ENCODE results near the gene MARCHF7.
A peak's percentile ranks its signal among the peaks of the same experiment; 100 is the strongest.
"Not testable (repeated sequence)": the region's sequence is repeated elsewhere in the genome, so short reads cannot be mapped to it uniquely, and the experiment has no call there.

The MARCHF7 gene, protein sequence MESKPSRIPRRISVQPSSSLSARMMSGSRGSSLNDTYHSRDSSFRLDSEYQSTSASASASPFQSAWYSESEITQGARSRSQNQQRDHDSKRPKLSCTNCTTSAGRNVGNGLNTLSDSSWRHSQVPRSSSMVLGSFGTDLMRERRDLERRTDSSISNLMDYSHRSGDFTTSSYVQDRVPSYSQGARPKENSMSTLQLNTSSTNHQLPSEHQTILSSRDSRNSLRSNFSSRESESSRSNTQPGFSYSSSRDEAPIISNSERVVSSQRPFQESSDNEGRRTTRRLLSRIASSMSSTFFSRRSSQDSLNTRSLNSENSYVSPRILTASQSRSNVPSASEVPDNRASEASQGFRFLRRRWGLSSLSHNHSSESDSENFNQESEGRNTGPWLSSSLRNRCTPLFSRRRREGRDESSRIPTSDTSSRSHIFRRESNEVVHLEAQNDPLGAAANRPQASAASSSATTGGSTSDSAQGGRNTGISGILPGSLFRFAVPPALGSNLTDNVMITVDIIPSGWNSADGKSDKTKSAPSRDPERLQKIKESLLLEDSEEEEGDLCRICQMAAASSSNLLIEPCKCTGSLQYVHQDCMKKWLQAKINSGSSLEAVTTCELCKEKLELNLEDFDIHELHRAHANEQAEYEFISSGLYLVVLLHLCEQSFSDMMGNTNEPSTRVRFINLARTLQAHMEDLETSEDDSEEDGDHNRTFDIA

DNA sequence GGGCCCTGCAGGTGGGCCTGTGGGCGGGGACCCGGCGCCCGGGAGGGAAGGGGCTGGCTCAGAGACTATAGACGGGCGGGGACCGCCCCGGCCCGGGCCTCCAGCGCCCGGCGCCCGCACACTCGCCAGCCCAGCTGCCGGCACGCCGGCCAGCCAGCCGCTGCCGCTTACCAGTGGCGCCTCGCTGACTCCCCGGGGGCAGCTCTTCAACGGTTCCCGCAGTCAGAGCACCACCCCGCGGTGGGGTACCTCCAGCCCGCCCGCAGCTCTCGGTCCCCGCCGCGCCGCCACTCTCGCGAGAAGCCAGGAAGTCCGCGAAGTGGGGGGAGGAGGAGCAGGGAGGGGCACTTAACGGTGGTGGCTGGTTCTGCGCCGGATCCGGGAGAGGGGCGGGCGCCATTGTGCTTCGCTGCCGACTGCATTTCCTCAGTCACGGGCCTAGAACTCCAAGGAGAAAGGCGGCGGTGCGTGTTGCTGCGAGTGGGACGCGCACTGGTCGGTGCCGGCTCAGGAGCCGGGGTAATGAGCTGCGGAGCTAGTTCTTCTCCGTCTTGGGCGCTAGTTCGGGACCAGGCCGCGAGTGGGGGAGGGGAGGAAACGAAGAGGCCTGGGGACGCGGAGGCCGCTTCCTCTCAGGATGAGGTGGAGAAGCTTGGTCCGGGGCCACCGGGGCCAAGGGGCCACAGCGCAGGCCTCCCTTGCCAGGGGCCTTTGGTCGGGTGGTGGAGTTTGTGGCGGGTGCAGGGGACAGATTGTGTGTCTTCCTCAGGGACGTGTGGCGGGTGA lies at the start of gene MARCHF7:
Gene MARCHF7 (plus strand): TSS at position 364 of the 786 bp plus-strand sequence. CDS start 16,517 bp downstream, outside the sequence.
- DNase-seq, result peak; percentile 94

DNA sequence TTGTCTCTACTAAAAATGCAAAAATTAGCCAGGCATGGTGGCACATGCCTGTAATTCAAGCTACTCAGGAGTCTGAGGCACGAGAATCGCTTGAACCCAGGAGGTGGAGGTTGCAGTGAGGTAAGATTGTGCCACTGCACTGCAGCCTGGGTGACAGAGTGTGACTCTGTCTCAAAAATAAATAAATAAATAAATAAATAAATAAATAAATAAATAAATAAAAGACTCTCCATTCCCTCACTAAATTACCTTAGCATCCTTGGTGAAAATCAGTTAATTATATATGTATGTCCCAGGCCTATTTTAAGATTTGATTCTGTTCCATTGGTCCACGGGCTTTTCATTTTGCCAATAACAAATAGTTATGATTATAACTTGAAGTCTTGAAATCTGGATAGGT lies 44.9 kb upstream of the MARCHF7 start:
- DNase-seq, result not testable (repeated sequence)

DNA sequence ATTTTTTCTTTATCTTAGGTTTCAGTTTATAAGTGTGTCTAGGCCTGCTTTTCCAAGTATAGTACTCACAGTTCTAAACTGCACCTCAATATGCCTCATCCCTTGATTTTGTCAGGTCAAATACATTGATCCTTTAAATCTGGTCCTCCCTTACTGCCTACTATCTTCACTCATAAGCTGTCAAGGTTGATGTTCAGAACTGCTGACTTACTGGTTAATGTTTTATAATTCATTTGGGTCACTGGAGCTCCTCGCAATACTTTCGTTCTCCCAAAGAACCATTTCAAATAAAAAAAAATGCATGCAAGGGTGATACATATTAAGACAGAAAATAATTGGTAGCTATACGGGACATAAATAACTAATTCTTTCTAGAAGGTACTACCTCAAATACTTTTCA lies 41.3 kb upstream of the MARCHF7 start:
- no peak for DNase-seq

DNA sequence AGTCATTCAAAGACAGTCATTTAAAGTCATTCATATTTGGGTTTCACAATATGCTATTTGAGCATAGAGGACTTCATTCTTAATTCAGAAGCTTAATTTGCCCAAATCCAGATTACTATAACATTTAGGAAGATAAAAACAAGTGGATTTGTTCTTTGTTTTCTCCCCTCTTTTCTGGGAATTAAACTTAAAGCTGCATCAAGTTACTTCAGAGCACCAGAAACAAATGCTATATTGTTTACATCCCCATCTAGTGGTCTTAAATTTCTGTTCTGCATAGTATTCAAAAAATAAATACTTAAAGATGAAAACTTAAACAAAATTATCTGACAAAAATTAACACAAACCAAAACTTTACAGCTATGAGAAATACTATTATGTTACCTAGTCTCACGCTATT lies 34.7 kb upstream of the MARCHF7 start:
- no peak for DNase-seq

DNA sequence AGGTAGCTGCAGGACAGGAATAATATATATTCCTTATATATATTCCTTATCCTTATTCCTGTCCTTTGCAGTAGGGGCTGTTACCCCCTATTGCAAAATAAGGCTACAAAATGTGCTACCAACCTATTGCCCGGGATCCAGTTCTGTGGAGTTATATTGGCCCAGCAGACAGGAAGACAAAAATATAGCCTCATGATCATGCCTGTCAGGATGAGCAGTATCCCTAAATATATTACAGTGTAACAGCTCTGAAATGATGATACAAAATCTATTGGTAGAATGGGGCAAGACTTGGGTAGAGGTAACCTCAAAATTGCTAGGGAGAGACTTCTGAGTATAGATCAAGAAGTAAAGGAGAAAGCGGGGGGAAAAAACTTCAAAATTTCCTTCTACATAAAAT lies 31.6 kb upstream of the MARCHF7 start:
- DNase-seq, result no peak

DNA sequence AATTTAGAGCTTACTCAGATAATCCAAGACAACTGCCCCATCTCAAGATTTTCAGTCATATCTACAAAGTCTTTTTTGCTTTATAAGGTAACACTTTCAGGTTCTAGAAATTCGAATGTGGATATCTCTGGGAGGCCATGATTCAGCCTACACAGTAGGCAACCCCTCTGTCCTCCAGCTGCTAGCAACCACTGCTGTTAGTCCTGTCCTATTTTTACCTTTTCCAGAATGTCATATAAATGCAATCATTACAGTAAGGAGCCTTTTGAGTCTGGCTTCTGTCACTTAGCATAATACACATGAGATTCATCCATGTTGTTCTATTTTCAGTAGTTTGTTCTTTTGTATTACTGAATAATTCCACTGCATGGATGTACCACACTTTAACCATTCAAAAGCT lies 28.5 kb upstream of the MARCHF7 start:
- DNase-seq, result no peak

DNA sequence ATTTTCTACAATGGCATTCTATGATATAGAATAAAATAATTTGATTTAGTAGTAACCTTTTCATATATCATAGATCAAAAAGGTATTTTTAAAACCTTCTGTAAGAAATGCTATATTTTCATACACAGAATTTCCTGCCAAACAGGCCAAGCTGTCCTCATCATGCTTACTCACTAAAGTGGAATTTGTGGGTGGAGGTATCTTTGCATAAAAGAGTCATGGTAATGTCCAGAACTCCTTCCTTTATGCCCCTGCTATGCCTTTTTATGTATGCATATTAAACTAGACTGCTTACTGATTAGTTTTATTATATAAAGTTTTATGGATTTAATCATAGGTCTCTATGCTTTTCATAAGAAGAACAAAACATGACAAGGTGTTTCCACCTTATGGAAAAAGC lies 27.5 kb upstream of the MARCHF7 start:
- DNase-seq, result no peak

DNA sequence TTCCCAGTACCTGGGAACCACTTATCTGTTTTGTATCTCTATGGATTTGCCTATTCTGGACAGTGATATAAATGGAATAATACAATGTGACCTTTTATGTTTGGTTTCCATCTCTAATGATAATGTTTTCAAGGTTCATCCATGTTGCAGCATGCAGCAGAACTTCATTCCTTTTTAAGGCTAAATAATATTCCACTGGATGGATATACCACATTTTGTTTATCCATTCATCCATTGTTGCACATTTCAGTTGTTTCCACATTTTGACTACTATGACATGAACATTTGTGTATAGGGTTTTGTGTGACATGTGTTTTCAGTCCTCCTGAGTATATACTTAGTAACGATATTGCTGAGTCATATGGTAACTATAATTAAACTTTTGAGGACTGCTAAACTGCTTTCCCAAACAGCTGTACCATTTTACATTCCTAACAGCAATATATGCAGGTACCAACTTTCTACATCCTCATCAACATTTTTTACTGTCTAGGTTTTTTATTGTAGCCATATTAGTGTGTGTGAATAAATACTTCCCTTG lies 17.7 kb upstream of the MARCHF7 start:
- no peak for DNase-seq

DNA sequence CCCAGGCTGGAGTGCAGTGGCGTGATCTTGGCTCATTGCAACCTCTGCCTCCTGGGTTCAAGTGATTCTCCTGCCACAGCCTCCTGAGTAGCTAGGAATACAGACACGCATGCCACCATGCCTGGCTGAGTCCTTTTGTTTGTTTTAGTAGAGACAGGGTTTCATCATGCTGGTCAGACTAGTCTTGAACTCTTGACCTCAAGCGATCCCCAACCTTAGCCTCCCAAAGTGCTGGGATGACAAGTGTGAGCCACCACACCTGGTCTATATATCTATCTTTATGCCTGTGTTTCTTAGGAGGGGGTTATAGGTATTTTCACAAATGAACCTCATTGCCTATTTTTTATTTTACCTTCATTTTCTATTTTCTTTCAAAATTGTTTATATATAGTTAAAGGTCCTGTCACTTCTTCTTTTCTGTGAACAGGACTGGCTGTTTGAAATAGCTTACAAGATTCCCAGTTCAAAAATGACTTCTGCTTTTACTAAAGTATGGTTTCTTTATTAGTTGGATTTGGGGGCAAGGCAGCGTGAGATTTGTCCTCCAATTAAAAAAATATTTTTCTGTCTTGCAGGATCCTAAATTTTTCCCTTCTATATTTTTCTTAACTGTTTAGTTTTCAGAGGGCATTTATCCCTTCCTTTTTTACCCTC lies 16.4 kb upstream of the MARCHF7 start:
- no peak for DNase-seq

DNA sequence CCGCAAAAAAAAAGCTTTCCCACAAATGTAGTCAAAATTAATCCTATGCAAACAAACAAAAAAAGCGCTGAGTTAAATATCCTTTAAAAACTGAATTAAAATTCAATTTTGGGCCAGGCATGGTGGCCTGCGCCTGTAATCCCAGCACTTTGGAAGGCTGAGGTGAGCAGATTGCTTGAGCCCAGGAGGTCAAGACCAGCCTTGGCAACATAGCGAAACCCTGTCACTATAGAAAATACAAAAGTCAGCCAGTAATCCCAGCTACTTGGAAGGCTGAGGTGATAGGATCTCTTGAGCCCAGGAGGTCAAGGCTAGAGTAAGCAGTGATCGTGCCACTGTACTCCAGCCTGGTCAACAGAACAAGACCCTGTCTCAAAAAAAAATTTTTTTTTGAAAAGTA lies 8.8 kb upstream of the MARCHF7 start:
- DNase-seq, result no peak

DNA sequence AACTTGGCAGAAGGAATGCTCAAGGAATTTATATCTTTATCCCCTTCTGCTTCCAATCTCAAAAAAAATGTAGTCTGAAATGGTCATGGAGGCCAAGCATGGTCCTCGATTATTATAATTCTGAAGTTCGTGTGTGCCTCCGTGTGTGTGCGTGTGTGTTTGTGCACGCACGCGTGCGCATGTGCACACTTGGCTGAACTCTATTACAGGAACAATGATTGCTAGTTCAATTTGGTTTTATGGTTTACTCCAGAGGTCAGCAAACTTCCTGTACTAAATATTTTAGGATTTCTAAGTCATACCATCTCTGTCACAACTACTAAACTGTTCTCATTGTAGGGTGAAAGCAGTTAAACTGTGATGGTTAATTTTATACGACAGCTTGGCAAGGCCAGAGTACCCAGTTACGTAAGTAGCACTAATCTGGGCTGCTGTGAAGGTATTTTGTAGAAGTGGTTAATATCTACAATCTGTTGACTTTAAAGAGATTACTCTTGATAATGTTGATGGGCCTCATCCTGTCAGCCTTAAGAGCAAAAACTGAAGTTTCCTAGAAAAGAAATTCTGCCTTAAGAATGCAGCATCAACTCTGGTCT lies 5.8 kb upstream of the MARCHF7 start:
- DNase-seq, result no peak

DNA sequence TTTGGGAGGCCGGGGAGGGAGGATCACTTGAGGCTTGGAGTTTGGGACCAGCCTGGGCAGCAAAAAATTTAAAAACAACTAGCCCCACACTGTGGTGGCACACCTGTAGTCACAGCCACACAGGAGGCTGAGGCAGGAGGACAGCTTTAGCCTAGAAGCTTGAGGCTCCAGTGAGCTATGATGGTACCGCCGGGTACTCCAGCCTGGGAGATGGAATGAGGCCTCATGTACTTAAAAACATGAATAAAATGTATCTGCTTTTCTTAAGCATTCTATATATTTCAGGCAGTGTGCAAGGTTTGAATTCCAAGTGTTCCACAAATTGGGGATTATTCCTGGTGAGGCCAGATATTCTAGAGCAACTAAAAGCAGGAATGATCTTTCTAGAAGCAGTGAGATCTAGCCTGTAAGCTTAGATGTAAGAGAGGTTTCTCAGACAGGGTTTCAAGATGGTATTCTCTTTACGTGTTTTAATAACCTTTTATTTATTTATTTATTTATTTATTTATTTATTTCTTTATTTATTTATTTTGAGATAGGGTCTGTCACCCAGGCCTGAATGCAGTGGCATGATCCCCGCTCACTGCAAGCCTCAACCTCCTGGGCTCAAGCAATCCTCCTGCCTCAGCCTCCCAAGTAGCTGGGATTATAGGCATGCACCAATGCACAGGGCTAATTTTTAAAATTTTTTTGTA lies 4.1 kb upstream of the MARCHF7 start:
- no peak for DNase-seq

DNA sequence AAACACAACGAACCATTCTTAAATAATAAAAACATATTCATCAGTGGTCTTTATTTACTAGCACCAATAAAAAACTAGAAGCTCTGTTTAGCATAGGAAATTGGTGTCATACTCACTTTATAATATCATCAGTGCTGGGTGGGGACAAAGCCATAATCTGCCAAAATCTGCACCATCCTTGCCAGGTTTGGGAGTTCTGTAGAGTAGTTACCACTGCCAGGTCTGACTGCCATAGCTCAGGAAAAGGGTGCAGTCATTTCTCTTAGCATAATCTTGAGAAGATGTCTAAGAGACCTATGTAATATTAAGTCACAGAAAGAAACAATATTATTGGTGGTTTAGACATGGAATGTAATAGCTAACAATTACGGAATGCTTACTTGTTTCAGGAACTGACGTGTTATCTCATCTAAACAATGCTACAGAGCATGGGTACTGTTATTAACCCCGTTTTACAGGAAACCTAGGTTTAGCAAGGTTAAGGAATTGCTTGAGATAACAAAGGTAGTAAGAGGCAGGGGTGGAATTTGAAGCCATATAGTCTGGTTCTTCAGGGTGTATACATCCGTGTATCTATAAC lies 1.6 kb upstream of the MARCHF7 start:
- no peak for DNase-seq

DNA sequence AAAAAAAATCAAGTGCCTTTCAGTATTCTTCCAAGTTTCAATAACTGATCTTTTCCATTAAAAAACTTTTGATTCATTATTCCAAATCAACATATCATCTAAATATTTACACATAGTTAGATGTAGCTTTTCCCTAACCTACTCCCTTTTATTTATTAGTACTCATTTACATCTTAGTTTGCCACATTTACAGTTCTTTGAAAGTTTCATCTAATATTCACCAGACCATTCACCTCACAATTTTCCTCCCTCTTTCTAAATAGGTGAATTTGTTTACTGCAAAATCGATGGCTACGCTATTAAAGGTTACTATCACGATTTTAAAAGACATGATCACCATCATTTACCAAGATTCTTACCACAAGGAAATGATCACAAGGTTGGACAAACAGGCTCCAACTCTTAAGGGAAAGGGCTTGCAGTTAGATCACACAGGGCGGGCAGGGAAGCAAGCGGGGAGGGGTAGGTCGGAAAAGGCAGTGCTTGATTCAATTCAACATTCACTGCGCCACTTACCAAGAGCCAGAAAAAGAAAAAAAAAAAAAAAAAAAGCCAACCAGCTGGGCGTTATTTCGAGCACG lies 654 bp upstream of the MARCHF7 start:
- DNase-seq, result no peak

DNA sequence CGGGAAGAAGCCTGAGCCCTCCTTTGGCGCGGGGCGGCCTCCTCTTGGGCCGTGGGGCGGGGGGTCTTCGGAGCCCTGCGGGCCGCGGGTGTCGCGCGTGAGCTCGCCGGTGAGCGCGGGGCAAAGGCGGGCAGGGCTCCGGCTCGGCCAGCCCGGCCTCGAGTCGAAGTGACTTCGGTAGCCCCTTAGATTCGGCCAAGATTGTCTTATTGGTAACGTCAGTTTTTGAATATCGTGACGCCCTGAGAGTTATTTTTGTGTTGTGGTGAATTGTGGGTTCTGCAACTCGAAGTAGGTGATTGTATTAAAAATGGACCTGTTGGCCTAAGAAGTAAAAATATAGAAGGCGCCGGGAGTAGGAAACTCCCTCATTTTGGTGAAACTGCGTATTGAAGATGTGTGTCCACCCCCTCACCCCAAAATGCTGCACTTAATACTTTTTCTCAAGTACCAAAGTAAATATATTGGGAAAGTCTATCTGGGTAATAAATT lies 669 bp downstream of the MARCHF7 start:
- peak; percentile 51 for DNase-seq

DNA sequence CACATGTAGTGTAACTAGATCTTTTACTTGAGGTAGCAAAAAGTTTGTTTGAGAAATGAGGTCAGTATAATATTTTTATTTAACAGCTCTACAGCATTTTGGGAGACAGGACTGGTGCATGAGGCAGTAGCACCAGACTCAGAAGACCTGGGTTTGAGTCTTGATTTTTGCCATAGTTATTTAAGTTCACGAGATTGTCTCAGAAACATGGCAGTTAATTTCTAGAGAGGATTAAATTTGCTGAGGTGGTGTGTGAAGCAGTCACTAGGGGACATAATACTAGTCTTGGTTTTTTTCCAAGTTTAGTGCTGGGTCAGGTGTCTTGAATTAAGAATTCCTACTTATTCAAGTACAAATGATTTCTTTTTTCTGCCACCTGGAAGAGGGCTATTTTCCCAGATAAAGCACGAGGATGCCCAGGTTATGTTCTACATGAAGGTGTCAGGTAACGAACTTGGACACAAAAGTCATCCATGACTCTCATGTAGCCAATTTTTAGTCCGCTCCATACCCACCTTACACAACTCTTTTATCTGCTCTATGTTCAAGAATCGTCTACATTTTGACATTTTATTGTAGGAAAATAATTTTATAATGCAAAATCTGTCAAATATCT lies 1.4 kb downstream of the MARCHF7 start:
- no peak for DNase-seq

DNA sequence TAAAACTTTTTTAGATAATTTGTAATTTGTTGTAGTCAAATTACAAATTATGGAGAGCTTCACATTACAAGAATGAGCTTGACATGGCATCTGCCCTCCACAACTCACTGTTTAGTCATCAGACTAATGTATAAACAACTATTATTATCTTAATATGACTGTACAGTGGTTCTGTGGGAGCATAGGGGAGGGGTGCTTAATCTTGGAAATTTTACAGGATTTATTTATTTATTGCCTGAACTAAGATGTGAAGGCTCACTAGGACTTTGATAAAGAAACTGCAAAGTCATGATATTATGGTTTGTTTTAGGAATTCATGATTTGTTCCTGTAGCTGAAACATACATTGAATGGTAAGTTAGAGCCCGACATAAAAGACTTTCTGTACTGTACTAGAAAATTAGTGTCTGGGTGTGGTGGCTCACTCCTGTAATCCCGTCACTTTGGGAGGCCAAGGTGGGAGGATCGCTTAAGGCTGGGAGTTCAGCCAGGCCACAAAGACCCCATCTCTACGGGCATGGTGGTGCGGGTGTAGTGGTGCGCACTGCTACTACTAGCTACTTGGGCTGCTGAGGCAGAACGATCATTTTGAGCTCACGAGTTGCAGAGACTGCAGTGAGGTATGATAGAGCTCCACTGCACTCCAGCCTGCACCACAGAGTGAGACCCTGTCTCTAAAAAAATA lies 2.1 kb downstream of the MARCHF7 start:
- DNase-seq, result no peak

DNA sequence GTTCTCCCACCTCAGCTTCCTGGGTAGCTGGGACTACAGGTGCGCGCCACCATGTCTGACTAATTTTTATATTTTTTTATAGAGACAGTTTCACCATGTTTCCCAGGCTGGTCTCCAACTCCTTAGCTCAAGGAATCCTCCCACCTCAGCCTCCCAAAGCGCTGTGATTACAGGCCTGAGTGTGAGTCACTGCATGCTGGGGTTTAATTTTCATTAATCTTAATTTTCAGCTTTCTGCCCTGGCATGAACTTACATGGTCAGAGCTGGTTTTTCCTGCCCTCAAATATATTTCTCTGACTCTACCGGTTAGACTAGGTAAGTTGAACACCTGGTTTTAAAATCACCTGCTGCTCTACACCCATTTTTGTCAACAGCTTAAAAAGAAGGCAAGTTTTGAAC lies 3.1 kb downstream of the MARCHF7 start:
- DNase-seq, result no peak

DNA sequence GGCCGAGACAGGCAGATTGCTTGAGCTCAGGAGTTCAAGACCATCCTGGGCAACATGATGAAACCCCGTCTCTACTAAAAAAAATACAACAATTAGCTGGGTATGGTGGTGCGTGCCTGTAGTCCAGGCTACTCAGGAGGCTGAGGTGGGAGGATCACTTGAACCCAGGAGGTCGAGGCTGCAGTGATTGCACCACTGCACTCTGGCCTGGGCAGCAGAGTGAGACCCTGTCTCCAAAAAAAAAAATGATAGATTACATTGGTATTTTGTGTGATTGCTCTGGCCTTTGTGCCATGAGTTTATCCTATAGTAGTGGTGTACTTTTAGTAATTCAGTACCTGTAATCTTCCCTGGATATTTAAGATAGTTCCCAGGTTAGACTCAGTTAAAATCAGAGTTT lies 4.1 kb downstream of the MARCHF7 start:
- DNase-seq, result not testable (repeated sequence)

DNA sequence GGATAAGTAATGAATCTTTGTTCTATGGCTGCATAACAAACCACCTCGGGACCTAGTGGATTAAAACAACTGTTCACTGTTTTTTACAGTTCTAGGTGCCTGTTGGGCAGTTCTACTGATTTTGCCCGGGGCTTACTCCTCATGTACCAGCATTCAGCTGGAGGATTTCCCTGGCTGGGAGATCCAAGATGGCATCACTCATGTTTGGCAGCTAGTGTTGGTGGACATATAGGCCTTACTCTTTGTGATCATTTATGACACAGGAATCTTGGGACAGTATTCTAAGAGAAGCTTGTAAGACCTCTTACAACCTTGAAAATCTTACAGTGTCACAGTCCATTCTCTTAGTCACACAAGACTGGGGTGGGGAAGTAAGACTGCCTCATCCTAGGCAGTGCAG lies 4.6 kb downstream of the MARCHF7 start:
- no peak for DNase-seq

Data from NCI-H146 (cell line).